HepG2 (cell line): ENCODE results near the gene MTX3. TPM values are rescaled to one million over a fixed set of nuclear protein-coding genes. Genes with fewer than 3 reads are reported as not detected.

Experiments used
- ATAC-seq: fragments of 200-7000 bp; cut with Tn5 transposase; 3 replicates; pipeline ENCODE4 v1.9.1; 2020; ENCODE audit warnings: mild to moderate bottlenecking, moderate library complexity
- BruUV-seq: library from RNA; stranded (reverse); fragments of 400-500 nt; replicated peaks from 2 replicates; lab custom pipeline; 2021; lab: Mats Ljungman, UMichigan
- CTCF ChIA-PET: fragments of 300-600 bp; formaldehyde crosslinking; extraction: SDS; loops from one replicate; lab custom pipeline; 2021; ENCODE audit warnings: low total read pairs, inconsistent platforms, low intra/inter-chr PET ratio; lab: Yijun Ruan, JAX
- POLR2A ChIA-PET: fragments of 350-600 bp; sonication (Branson Sonifier 250); formaldehyde crosslinking; loops from one replicate; lab custom pipeline; 2020; ENCODE audit warnings: antibody characterized with exemption, inconsistent platforms; lab: Yijun Ruan, JAX
- DNase-seq: peaks from one replicate; pipeline ENCODE4 v3.0.0-alpha.2; 2015; ENCODE audit warnings: low spot score
- FAIRE-seq: peaks from 3 replicates; lab custom pipeline; 2011; peaks lifted over from hg19 to GRCh38; lab: Jason Lieb, UNC
- H2AFZ ChIP-seq: one replicate; pipeline ENCODE4 v1.6.1; 2011; ENCODE audit warnings: low read length, inconsistent platforms
- H3K27ac ChIP-seq: fragments of 300-600 bp; 3 replicates; pipeline ENCODE4 v1.8.0; 2011; ENCODE audit warnings: mixed run types, mild to moderate bottlenecking, mixed read lengths, low read length, inconsistent platforms; ENCODE audit not compliant: insufficient read depth; ENCODE audit errors: extremely low read length
- H3K27me3 ChIP-seq, 2 experiments: fragments of 200-600 bp in 1 of 2; 2 replicates in 1 of 2; 3 replicates in 1 of 2; pipeline versions ENCODE4 v1.6.0 to v1.8.0; 2011; ENCODE audit warnings: low read length in 2 of 2, mild to moderate bottlenecking in 2 of 2, moderate library complexity in 2 of 2, inconsistent platforms in 1 of 2; ENCODE audit not compliant: insufficient read depth in 2 of 2, control insufficient read depth in 1 of 2
- H3K36me3 ChIP-seq, 2 experiments: fragments of 200-600 bp in 1 of 2; replicated peaks in 1 of 2; 2 replicates in 1 of 2; 3 replicates in 1 of 2; pipeline versions ENCODE4 v1.5.1 to v1.8.0; 2011; ENCODE audit warnings: low read length in 2 of 2, inconsistent platforms in 1 of 2; ENCODE audit not compliant: insufficient read depth in 2 of 2, control insufficient read depth in 1 of 2
- H3K4me1 ChIP-seq: 2 replicates; pipeline ENCODE4 v1.5.1; 2012; ENCODE audit warnings: low read length, inconsistent platforms; ENCODE audit not compliant: insufficient read depth
- H3K4me2 ChIP-seq: 2 replicates; pipeline ENCODE4 v1.6.0; 2011; ENCODE audit warnings: low read depth, low read length, inconsistent platforms
- H3K4me3 ChIP-seq, 3 experiments: fragments of 200-600 bp in 1 of 3; sonication (generic), shearing (Covaris generic) in 1 of 3; replicated peaks in 1 of 3; 2 replicates each; pipeline ENCODE4 v1.5.1; 2011 to 2016; ENCODE audit warnings: low read length in 3 of 3, inconsistent platforms in 2 of 3, low read depth in 2 of 3, mild to moderate bottlenecking in 2 of 3, control low read depth in 1 of 3, mixed read lengths in 1 of 3; ENCODE audit not compliant: insufficient read depth in 1 of 3
- H3K79me2 ChIP-seq: one replicate; pipeline ENCODE4 v1.6.1; 2011; ENCODE audit warnings: low read length, inconsistent platforms; ENCODE audit not compliant: insufficient read depth
- H3K9ac ChIP-seq: 2 replicates; pipeline ENCODE4 v1.6.0; 2011; ENCODE audit warnings: mild to moderate bottlenecking, low read depth, low read length, inconsistent platforms; ENCODE audit not compliant: insufficient read depth
- H3K9me3 ChIP-seq: 2 replicates; pipeline ENCODE4 v1.5.1; 2012; ENCODE audit warnings: mild to moderate bottlenecking, low read length
- H4K20me1 ChIP-seq: 2 replicates; pipeline ENCODE4 v1.6.0; 2011; ENCODE audit warnings: inconsistent platforms, mild to moderate bottlenecking, low read length, moderate library complexity; ENCODE audit not compliant: insufficient read depth
- BRCA1 ChIP-seq: sonication (generic); formaldehyde crosslinking; IDR thresholded peaks from 2 replicates; pipeline ENCODE4 v1.4.0; 2020; ENCODE audit warnings: missing genetic modification reagents
- CBFB ChIP-seq: sonication (generic); formaldehyde crosslinking; IDR thresholded peaks from 2 replicates; pipeline ENCODE4 v1.4.0; 2020; ENCODE audit warnings: missing genetic modification reagents
- CBX2 ChIP-seq, 2 experiments: fragments of 200-600 bp in 1 of 2; sonication (generic); formaldehyde crosslinking in 1 of 2; IDR thresholded peaks; 2 replicates each; pipeline versions ENCODE4 v1.7.0 to v1.8.1; 2018 to 2022; ENCODE audit warnings: low read depth in 2 of 2, low read length in 1 of 2, mild to moderate bottlenecking in 1 of 2, missing genetic modification reagents in 1 of 2
- KDM2A ChIP-seq: sonication (generic); formaldehyde crosslinking; IDR thresholded peaks from 2 replicates; pipeline ENCODE4 v1.4.0; 2020; ENCODE audit warnings: low read depth, missing genetic modification reagents, borderline replicate concordance
- PTBP1 ChIP-seq: fragments of 200-400 bp; formaldehyde crosslinking; IDR thresholded peaks from 2 replicates; pipeline ENCODE4 v1.6.1; 2018; ENCODE audit warnings: low read length, low read depth; ENCODE audit not compliant: poor library complexity, severe bottlenecking
- SRSF1 ChIP-seq: fragments of 200-400 bp; formaldehyde crosslinking; optimal IDR thresholded peaks from 2 replicates; pipeline ENCODE3; 2017; ENCODE audit warnings: mild to moderate bottlenecking, low read depth, low read length, moderate library complexity
- ZFX ChIP-seq: sonication (generic); formaldehyde crosslinking; IDR thresholded peaks from 2 replicates; pipeline ENCODE4 v1.4.0; 2020; ENCODE audit warnings: mild to moderate bottlenecking, low read depth, missing genetic modification reagents, moderate library complexity
- ZNF713 ChIP-seq: sonication (generic); formaldehyde crosslinking; IDR thresholded peaks from 2 replicates; pipeline ENCODE4 v1.4.0; 2020; ENCODE audit warnings: mild to moderate bottlenecking, missing genetic modification reagents
- ZNF780A ChIP-seq: sonication (generic); formaldehyde crosslinking; IDR thresholded peaks from 2 replicates; pipeline ENCODE4 v1.8.0; 2022; ENCODE audit warnings: mild to moderate bottlenecking, missing genetic modification reagents, moderate library complexity
- ZNF878 ChIP-seq: sonication (generic); formaldehyde crosslinking; IDR thresholded peaks from 2 replicates; pipeline ENCODE4 v1.8.1; 2023; ENCODE audit warnings: mild to moderate bottlenecking, missing genetic modification reagents, moderate library complexity
- in situ Hi-C: cut with HindIII; loops from 2 replicates; pipeline ENCODE4 v1.10.0; 2017; ENCODE audit warnings: low pct_unique_long_range_greater_than_20kb; ENCODE audit not compliant: extremely low pct_ligation_motif_present
- intact Hi-C: fragments of 100-400 bp; cut with micrococcal nuclease; formaldehyde crosslinking; loops from one replicate; pipeline ENCODE4 v1.10.0; 2022; ENCODE audit not compliant: unreplicated experiment
- polyA plus RNA-seq, 8 experiments: library from polyadenylated mRNA; depleted of rRNA in 3 of 8; stranded (reverse) in 7 of 8; unstranded in 1 of 8; fragments of >200 nt; fragmentation: Illumina TruSeq in 4 of 8; extraction: Trizol in 4 of 8; gene quantifications; 2 replicates each; pipeline versions ENCODE4 v1.2.1 to v1.2.3, GENCODE V29; 2011 to 2016; ENCODE audit warnings: low read depth in 4 of 8, missing spikeins in 1 of 8, mixed read lengths in 1 of 8; ENCODE audit not compliant: insufficient read depth in 1 of 8
- total RNA-seq, 5 experiments: library from RNA; depleted of rRNA; stranded (reverse); fragments of >200 nt; fragmentation: Illumina TruSeq; extraction: Trizol; gene quantifications; 2 replicates each; pipeline ENCODE4 v1.2.3, GENCODE V29; 2016; ENCODE audit warnings: low read depth in 1 of 5
- TF ChIP-seq, protein P1 (sequence below): sonication (generic); IDR thresholded peaks from 2 replicates; pipeline ENCODE4 v1.6.1; 2016; ENCODE audit warnings: low read depth, borderline replicate concordance
- TF ChIP-seq, protein P2 (sequence below): sonication (generic); formaldehyde crosslinking; IDR thresholded peaks from 2 replicates; pipeline ENCODE4 v1.9.0; 2021; ENCODE audit warnings: missing genetic modification reagents, borderline replicate concordance

Gene MTX3
- total and polyA plus RNA-seq, 2 of the 13 experiments (the other 11 are each of a cell fraction or from before 2014, with no cell fraction given), result 9.9 to 16.7 TPM

DNA sequence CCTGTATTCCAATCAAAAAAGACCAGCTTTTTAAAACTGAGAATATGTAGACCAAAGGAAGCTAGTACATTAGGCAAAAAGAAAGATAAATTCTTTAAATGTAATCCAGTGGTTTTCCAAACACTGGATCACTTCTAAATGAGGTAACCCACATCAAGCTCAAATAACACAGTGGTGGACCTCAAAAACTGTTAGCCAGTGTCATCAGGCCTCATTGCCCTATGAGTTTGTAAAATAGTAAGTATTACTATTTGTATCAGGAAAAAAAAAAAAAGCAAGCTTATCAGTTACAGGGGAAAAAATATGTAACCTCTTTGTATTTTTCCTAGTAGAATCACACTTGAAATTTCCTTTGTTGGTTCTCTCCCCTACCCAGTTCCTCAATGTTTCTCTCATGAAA is 6.7 kb downstream of the MTX3 start:
- peaks cover 3 to 54% of the 10 kb centered on the region in 2 experiments; a peak in 3 of 5 replicates for H3K36me3 ChIP-seq

More for the DNA sequence above, 6.7 kb downstream of the MTX3 start:
- no peak for ATAC-seq
- BruUV-seq, result no TSS peak
- H3K27me3 ChIP-seq, result no peaks in the 10 kb centered on the region
- CTCF ChIA-PET, result no interaction called here
- H3K79me2 ChIP-seq, result no peaks in the 10 kb centered on the region
- in situ Hi-C loops, result no loop called here
- H2AFZ ChIP-seq, result no peak overlapping the region
- H3K9me3 ChIP-seq, result no peaks in the 10 kb centered on the region
- FAIRE-seq, result no peak
- DNase-seq, result no peak
- intact Hi-C loops, result no loop called here
- TF ChIP-seq ZNF878 (no peak), CBX2 (IDR thresholded peaks at IDR 0.05; ENCODE audit: low read depth, low read length) (no peak), CBX2 (CRISPR knock-in tag; IDR thresholded peaks at IDR 0.05; ENCODE audit: low read depth) (no peak), ZNF713 (no peak), CBFB (CRISPR knock-in tag) (no peak), PTBP1 (no peak), KDM2A (CRISPR knock-in tag) (no peak), SRSF1 (no peak), ZNF780A (CRISPR knock-in tag) (no peak), BRCA1 (CRISPR knock-in tag) (no peak), ZFX (CRISPR knock-in tag) (no peak)
- TF ChIP-seq, protein P1, sequence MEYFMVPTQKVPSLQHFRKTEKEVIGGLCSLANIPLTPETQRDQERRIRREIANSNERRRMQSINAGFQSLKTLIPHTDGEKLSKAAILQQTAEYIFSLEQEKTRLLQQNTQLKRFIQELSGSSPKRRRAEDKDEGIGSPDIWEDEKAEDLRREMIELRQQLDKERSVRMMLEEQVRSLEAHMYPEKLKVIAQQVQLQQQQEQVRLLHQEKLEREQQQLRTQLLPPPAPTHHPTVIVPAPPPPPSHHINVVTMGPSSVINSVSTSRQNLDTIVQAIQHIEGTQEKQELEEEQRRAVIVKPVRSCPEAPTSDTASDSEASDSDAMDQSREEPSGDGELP, result no peak
- TF ChIP-seq, protein P2, sequence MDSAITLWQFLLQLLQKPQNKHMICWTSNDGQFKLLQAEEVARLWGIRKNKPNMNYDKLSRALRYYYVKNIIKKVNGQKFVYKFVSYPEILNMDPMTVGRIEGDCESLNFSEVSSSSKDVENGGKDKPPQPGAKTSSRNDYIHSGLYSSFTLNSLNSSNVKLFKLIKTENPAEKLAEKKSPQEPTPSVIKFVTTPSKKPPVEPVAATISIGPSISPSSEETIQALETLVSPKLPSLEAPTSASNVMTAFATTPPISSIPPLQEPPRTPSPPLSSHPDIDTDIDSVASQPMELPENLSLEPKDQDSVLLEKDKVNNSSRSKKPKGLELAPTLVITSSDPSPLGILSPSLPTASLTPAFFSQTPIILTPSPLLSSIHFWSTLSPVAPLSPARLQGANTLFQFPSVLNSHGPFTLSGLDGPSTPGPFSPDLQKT (CRISPR knock-in tag), result no peak
- TF ChIP-seq, all 625 proteins: peak for 0
- H3K27ac ChIP-seq, result no peak overlapping the region
- H3K4me3 ChIP-seq, result no peak overlapping the region
- H3K4me1 ChIP-seq, result peaks cover 9% of the 10 kb centered on the region
- no peak overlapping the region for H3K4me2 ChIP-seq
- no peak overlapping the region for H3K9ac ChIP-seq
- POLR2A ChIA-PET, result no interaction called here
- no peaks in the 10 kb centered on the region for H4K20me1 ChIP-seq
